Heart right ventricle (tissue), 16 donors: ENCODE results near the gene MTMR1. TPM values are rescaled to one million over a fixed set of nuclear protein-coding genes. Genes with fewer than 3 reads are reported as not detected.

Experiments used
- ATAC-seq, 8 donors: fragments of 200-7000 bp; cut with Tn5 transposase; one replicate each; pipeline ENCODE4 v1.9.1; 2020; ENCODE audit warnings: mild to moderate bottlenecking in 8 of 8, moderate library complexity in 8 of 8, moderate number of reproducible peaks in 1 of 8
- DNase-seq, 2 donors: peaks; one replicate each; pipeline ENCODE4 v3.0.0-alpha.2; 2020
- H3K27ac ChIP-seq, 10 donors: fragments of 200-600 bp; sonication (generic) in 2 of 10; one replicate each; pipeline versions ENCODE4 v1.5.0 to v1.8.0; 2020 to 2022; ENCODE audit warnings: mild to moderate bottlenecking in 3 of 10
- H3K27me3 ChIP-seq, 7 donors: fragments of 200-600 bp; one replicate each; pipeline ENCODE4 v1.8.0; 2021 to 2022; ENCODE audit warnings: mild to moderate bottlenecking in 2 of 7
- H3K36me3 ChIP-seq, 9 donors: fragments of 200-600 bp; sonication (generic) in 1 of 9; one replicate each; pipeline versions ENCODE4 v1.5.0 to v1.8.0; 2020 to 2022; ENCODE audit warnings: mild to moderate bottlenecking in 2 of 9
- H3K4me1 ChIP-seq, 9 donors: fragments of 200-600 bp; sonication (generic) in 1 of 9; one replicate each; pipeline versions ENCODE4 v1.5.0 to v1.8.0; 2020 to 2022; ENCODE audit warnings: mild to moderate bottlenecking in 4 of 9
- H3K4me3 ChIP-seq, 10 donors: fragments of 200-600 bp; sonication (generic) in 2 of 10; one replicate each; pipeline versions ENCODE4 v1.5.0 to v1.8.0; 2020 to 2022; ENCODE audit warnings: mild to moderate bottlenecking in 7 of 10, moderate library complexity in 2 of 10
- H3K9me3 ChIP-seq, 11 donors: fragments of 200-600 bp in 10 of 11; sonication (generic) in 2 of 11; one replicate each; pipeline versions ENCODE4 v1.5.0 to v1.8.0; 2013 to 2022; ENCODE audit warnings: mild to moderate bottlenecking in 2 of 11, control low read depth in 1 of 11, moderate library complexity in 1 of 11
- WGBS, 2 donors: extraction: QIAGEN DNeasy Blood & Tissue Kit; methylation state at CpG; one replicate each; pipeline ENCODE4 v1.1.7; 2013; ENCODE audit warnings: inconsistent platforms in 1 of 2; 5-methylcytosine and 5-hydroxymethylcytosine counted together
- intact Hi-C, 10 donors: fragments of 100-400 bp; cut with DNase I; formaldehyde crosslinking; loops; one replicate each; pipeline versions ENCODE4 v1.11.1 to v1.14.2; 2022
- polyA plus RNA-seq, 2 donors: library from polyadenylated mRNA; stranded (reverse); fragments of 200-250 nt; gene quantifications; one replicate each; pipeline ENCODE4 v1.2.3, GENCODE V29; 2013
- total RNA-seq, 10 donors: library from RNA; stranded (reverse); fragmentation: NEBNext Ultra II Directional in 3 of 10; extraction: Animal tissue kit (Norgen Biotek cat#: 25700) in 3 of 10; gene quantifications; one replicate each; pipeline versions ENCODE4 v1.2.1 to v1.2.4, GENCODE V29; 2021 to 2023
- TF ChIP-seq, protein P1 (sequence below), 9 donors: fragments of 200-600 bp; sonication (generic) in 2 of 9; IDR thresholded peaks; one replicate each; pipeline versions ENCODE4 v1.5.0 to v1.8.0; 2021 to 2022; ENCODE audit warnings: antibody characterized with exemption in 9 of 9, mild to moderate bottlenecking in 5 of 9, moderate library complexity in 1 of 9
- donor health status: Arrhythmogenic right ventricular cardiomyopathy.
- donor health status: ischemic (EF 13 %, LVEDD 7.1; RV severe dilation, severe dysfunction).
- donor health status: healthy with polysubstance abuse.
- donor health status: DM: no; HTN: yes; CAD: no.
- donor health status: DM: no; HTN: no; CAD: no.
- donor health status: ischemic (EF 25% LVEDD 6.9; RV normal size, moderate dysfunction).
- donor health status: ischemic (EF 25% LVEDD 5.7; RV mildly dilated, moderate dysfunction).
- donor health status: healthy.
- donor health status: DM: yes; HTN: yes; CAD: no.
- donor health status: Ischemic cardiomyopathy.
- donor health status: ischemic (EF 35%, LVEDD 5.7; RV mildly dilated, moderate dysfunction).
- donor health status: nonischemic (EF 11% LVEDD 7.7; RV severe dilation, severe dysfunction).
- donor health status: DM: yes; HTN: yes; CAD: no.
- donor health status: PGD.
- donor health status: ischemic (EF 29% LVEDD 5.4; RV normal size, mild dysfunction).
- donor health status: nonischemic (EF 23%, LVEDD 6.1; RV moderate dilation, normal function).

Gene MTMR1
- total and polyA plus RNA-seq, 12 donors, result 5.6 to 24.9 (median 19.2) TPM

DNA sequence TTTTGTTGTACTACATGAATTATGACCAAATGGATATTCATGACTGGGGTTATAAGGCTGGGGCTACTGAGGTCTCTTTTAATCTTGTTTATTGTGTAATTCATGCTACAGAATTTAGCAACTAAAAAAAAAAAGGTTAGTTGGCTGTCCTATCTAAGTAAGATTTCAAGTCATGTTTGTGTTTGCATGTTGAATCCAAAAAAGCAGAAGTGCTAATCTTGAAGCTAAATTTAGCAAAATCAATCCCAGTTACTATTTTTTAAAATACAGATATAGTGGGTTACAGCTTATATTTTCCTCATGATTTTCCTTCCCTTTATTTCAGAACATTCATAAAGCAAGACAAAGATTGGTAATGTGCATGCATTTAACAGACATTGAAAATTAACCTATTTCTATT is 19.4 kb downstream of the MTMR1 start:
- H3K4me3 ChIP-seq, result no peak overlapping the region
- intact Hi-C loops, result loop anchor here in 3 of 10 donors (10.0 kb wide), 2 partner anchors 748 to 758 kb away; no protein-coding TSS in a partner anchor
- peaks cover 0 to 4% (median 0%) of the 10 kb centered on the region in 9 donors for H3K4me1 ChIP-seq
- TF ChIP-seq, protein P1, sequence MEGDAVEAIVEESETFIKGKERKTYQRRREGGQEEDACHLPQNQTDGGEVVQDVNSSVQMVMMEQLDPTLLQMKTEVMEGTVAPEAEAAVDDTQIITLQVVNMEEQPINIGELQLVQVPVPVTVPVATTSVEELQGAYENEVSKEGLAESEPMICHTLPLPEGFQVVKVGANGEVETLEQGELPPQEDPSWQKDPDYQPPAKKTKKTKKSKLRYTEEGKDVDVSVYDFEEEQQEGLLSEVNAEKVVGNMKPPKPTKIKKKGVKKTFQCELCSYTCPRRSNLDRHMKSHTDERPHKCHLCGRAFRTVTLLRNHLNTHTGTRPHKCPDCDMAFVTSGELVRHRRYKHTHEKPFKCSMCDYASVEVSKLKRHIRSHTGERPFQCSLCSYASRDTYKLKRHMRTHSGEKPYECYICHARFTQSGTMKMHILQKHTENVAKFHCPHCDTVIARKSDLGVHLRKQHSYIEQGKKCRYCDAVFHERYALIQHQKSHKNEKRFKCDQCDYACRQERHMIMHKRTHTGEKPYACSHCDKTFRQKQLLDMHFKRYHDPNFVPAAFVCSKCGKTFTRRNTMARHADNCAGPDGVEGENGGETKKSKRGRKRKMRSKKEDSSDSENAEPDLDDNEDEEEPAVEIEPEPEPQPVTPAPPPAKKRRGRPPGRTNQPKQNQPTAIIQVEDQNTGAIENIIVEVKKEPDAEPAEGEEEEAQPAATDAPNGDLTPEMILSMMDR (IDR thresholded peaks at IDR 0.05), result no peak
- H3K36me3 ChIP-seq, result peaks cover 0 to 6% (median 0%) of the 10 kb centered on the region in 9 donors
- DNase-seq, result no peak
- H3K9me3 ChIP-seq, result no peaks in the 10 kb centered on the region
- H3K27ac ChIP-seq, result no peak overlapping the region
- H3K27me3 ChIP-seq, result peaks cover 0 to 7% (median 0%) of the 10 kb centered on the region in 7 donors
- ATAC-seq, result no peak

DNA sequence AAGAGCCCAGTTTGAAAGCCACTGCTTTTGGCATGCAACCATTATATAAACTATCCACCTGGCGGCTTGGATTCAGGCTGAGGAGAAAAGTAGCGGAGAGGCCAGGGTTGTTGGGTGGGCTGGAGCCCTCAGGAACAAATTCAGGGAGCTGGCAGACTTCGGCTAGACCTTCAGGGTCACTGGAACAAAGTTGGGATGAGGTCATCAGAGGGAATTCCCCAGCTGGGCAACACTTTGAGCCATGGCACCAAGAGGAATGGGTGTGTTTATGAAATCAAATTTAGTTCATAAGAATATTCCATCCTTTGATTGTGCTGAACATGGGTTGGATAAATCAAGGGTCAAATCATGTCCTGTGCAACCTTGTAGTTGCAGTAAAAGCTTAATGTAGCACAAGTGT is 22.0 kb downstream of the MTMR1 start:
- DNase-seq (no peak), ATAC-seq (no peak)
- intact Hi-C loops, result loop anchor here in 4 of 10 donors (5.0 to 10.0 kb wide), 3 partner anchors 750 to 763 kb away; no protein-coding TSS in a partner anchor
- 72 to 76% methylated on average over 3 of the region's 3 CpGs for WGBS, 2 donors
- H3K9me3 ChIP-seq, result no peaks in the 10 kb centered on the region
- TF ChIP-seq, protein P1 (IDR thresholded peaks at IDR 0.05), result no peak
- no peak overlapping the region for H3K27ac ChIP-seq
- peaks cover 0 to 4% (median 0%) of the 10 kb centered on the region in 9 donors for H3K4me1 ChIP-seq
- peaks cover 0 to 7% (median 0%) of the 10 kb centered on the region in 7 donors for H3K27me3 ChIP-seq
- H3K36me3 ChIP-seq, result peaks cover 0 to 10% (median 0%) of the 10 kb centered on the region in 9 donors
- H3K4me3 ChIP-seq, result no peak overlapping the region

DNA sequence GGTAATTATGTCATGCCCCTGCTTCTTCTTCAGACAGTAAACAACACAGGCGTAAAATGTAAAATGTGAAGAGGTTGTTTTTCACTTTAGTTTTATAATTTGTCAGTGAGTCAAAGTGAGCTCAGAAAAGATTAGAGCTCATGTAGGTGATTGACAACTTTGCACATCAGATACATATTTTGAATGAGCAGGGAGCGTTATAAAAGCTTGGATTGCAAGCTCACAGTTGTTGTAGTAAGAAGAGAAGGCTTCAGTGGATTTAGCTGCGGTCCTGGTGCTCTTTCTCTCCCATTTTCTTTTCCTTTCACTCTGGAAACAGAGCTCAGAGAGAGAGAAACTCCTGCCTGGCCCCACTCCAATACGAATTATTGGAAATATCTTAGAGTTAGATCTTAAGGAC is 26.4 kb downstream of the MTMR1 start:
- DNase-seq, result no peak
- H3K27me3 ChIP-seq, result peaks cover 0 to 7% (median 0%) of the 10 kb centered on the region in 7 donors
- H3K4me3 ChIP-seq, result no peak overlapping the region
- TF ChIP-seq, protein P1 (IDR thresholded peaks at IDR 0.05), result no peak
- no peak for ATAC-seq
- no peak overlapping the region for H3K27ac ChIP-seq
- no peaks in the 10 kb centered on the region for H3K9me3 ChIP-seq
- whole genome bisulfite sequencing, 2 donors, result 90 to 93% methylated on average over 4 of the region's 4 CpGs
- H3K36me3 ChIP-seq, result peaks cover 0 to 10% (median 0%) of the 10 kb centered on the region in 9 donors
- intact Hi-C loops, result loop anchor here in 4 of 10 donors (5.0 to 10.0 kb wide), 3 partner anchors 755 to 767 kb away; no protein-coding TSS in a partner anchor
- no peaks in the 10 kb centered on the region for H3K4me1 ChIP-seq

DNA sequence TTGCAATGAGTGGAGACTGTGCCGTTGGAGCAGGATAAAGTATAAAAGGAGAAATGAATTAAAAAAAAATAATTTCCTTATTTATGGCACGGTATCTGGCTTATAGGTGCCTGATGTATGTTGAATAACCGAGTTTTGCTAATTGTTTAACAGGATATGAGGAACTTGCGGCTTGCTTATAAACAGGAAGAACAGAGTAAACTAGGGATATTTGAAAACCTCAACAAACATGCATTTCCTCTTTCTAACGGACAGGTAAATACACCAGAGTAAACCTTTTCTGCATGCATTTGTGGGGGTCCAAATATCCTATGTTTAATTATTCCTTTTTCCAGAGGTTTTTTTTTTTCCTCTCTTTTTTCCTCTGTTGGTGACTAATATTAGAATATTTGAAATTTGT is 36.8 kb downstream of the MTMR1 start:
- DNase-seq (no peak), ATAC-seq (no peak)
- TF ChIP-seq, protein P1 (IDR thresholded peaks at IDR 0.05), result no peak
- no peak overlapping the region for H3K4me3 ChIP-seq
- H3K27me3 ChIP-seq, result no peaks in the 10 kb centered on the region
- whole genome bisulfite sequencing, 2 donors, result 78 to 91% methylated on average over 5 of the region's 5 CpGs
- peaks cover 0 to 3% (median 0%) of the 10 kb centered on the region in 9 donors for H3K4me1 ChIP-seq
- no peaks in the 10 kb centered on the region for H3K9me3 ChIP-seq
- H3K36me3 ChIP-seq, result peaks cover 0 to 82% (median 5%) of the 10 kb centered on the region in 9 donors
- H3K27ac ChIP-seq, result no peak overlapping the region
- intact Hi-C loops, result no loop called here
